Right lobe of liver (tissue), 4 donors: ENCODE data around the gene ARRDC1.

Source experiments
- CTCF ChIP-seq, 4 donors: fragments of 200-600 bp in 3 of 4; fragments of 450-650 bp in 1 of 4; IDR thresholded peaks; one replicate each; pipeline versions ENCODE4 v1.5.1 to v1.8.0; 2016 to 2022; ENCODE audit warnings: antibody characterized with exemption in 4 of 4, mild to moderate bottlenecking in 2 of 4
- POLR2A ChIP-seq: fragments of 450-650 bp; IDR thresholded peaks from one replicate; pipeline ENCODE4 v1.6.1; 2017; ENCODE audit warnings: antibody characterized with exemption, mild to moderate bottlenecking
- donor health status: DM: no; HTN: no; CAD: no.
- donor health status: DM: no; HTN: no; CAD: no.
- donor health status: DM: no; HTN: yes; CAD: no.

- TF ChIP-seq POLR2A (no peak), CTCF (IDR thresholded peaks at IDR 0.05) (no peak)
Measured at GRCh38 chr9:137648396-137648795, 42.9 kb downstream of the ARRDC1 start.
